ENCODE results near the gene EXOC3.
"Not testable (repeated sequence)": the region's sequence is repeated elsewhere in the genome, so short reads cannot be mapped to it uniquely, and the experiment has no call there.

Gene EXOC3

GRCh38 chr5:507986-508575, 65.1 kb downstream of the EXOC3 start:
- not testable (repeated sequence) for DNase-seq

GRCh38 chr5:509611-510185, 66.7 kb downstream of the EXOC3 start:
- DNase-seq, result no peak

- no peak for DNase-seq
Observed at GRCh38 chr5:510521-510920, 67.5 kb downstream of the EXOC3 start.

GRCh38 chr5:511476-511875, 68.5 kb downstream of the EXOC3 start:
- DNase-seq, result no peak

GRCh38 chr5:513216-514100, 70.5 kb downstream of the EXOC3 start:
- peak; percentile 37 for DNase-seq

- no peak for DNase-seq
Observed at GRCh38 chr5:514101-514485, 71.1 kb downstream of the EXOC3 start.

- no peak for DNase-seq
Observed at GRCh38 chr5:514673-515072, 71.7 kb downstream of the EXOC3 start.

- DNase-seq, result no peak
Observed at GRCh38 chr5:515273-515836, 72.4 kb downstream of the EXOC3 start.

- DNase-seq, result no peak
Observed at GRCh38 chr5:516338-516925, 73.5 kb downstream of the EXOC3 start.

All from inflammatory macrophage treated with lipopolysaccharide for 4 hours (primary cell).